Measurements from ENCODE around the gene UFM1. TPM values are rescaled to one million over a fixed set of nuclear protein-coding genes. Genes with fewer than 3 reads are reported as not detected.

UFM1 gene
- total and polyA plus RNA-seq, 9 donors: 40.5 to 73.4 (median 46.2) TPM

- Histone ChIP-seq H3K27ac (no peak overlapping the region), H3K4me1 (ENCODE audit: insufficient read depth) (no peaks in the 10 kb centered on the region), H3K4me3 (no peak overlapping the region), H3K36me3 (no peaks in the 10 kb centered on the region), H3K9me3 (no peaks in the 10 kb centered on the region), H3K27me3 (no peaks in the 10 kb centered on the region)
- no peak for DNase-seq
- intact Hi-C loops (cut with DNase I): no loop called here
- 64 to 82% (median 81%) methylated on average over 1 of the region's 1 CpG for WGBS, 3 donors
- TF ChIP-seq POLR2A (IDR thresholded peaks at IDR 0.05) (no peak), EP300 (IDR thresholded peaks at IDR 0.05) (no peak), CTCF (IDR thresholded peaks at IDR 0.05) (no peak)
Observed at GRCh38 chr13:38405216-38405615, 55.6 kb downstream of the UFM1 start.

GRCh38 chr13:38409771-38410170 is 60.1 kb downstream of the UFM1 start:
- Histone ChIP-seq H3K27ac (no peak overlapping the region), H3K36me3 (no peaks in the 10 kb centered on the region), H3K27me3 (peaks cover 2% of the 10 kb centered on the region), H3K4me1 (ENCODE audit: insufficient read depth) (no peaks in the 10 kb centered on the region), H3K9me3 (no peaks in the 10 kb centered on the region), H3K4me3 (no peak overlapping the region)
- TF ChIP-seq EP300 (IDR thresholded peaks at IDR 0.05) (no peak), CTCF (IDR thresholded peaks at IDR 0.05) (no peak)
- intact Hi-C loops (cut with DNase I): no loop called here
- 90 to 98% (median 97%) methylated on average over 2 of the region's 2 CpGs for WGBS, 3 donors
- no peak for DNase-seq

- peaks cover 3% of the 10 kb centered on the region for H3K27me3 ChIP-seq
- 4 to 16% (median 7%) methylated on average over 1 of the region's 1 CpG for WGBS, 3 donors
- no peak for DNase-seq
- H3K9me3 ChIP-seq: no peaks in the 10 kb centered on the region
- no peaks in the 10 kb centered on the region for H3K4me1 ChIP-seq (ENCODE audit: insufficient read depth)
- no peak for TF ChIP-seq CTCF (IDR thresholded peaks at IDR 0.05)
- no peak for TF ChIP-seq POLR2A (IDR thresholded peaks at IDR 0.05)
- no peak for TF ChIP-seq EP300 (IDR thresholded peaks at IDR 0.05)
- intact Hi-C loops (cut with DNase I): no loop called here
- no peak overlapping the region for H3K4me3 ChIP-seq
- no peaks in the 10 kb centered on the region for H3K36me3 ChIP-seq
- H3K27ac ChIP-seq: no peak overlapping the region
Observed at GRCh38 chr13:38412266-38412665, 62.6 kb downstream of the UFM1 start.

All from ovary (tissue), 9 donors.